HG03469 (cell line): ENCODE data around the gene COPZ1.

Experiments
- ATAC-seq: cut with Tn5 transposase; IDR thresholded peaks from one replicate; pipeline ENCODE4 v1.9.1; 2021; ENCODE audit warnings: mild to moderate bottlenecking, moderate library complexity, moderate number of reproducible peaks; ENCODE audit not compliant: unreplicated experiment

The COPZ1 gene

GRCh38 chr12:54357506-54358190, 32.7 kb downstream of the COPZ1 start:
- no peak for ATAC-seq

- ATAC-seq: no peak
These were observed 33.4 kb downstream of the COPZ1 start for GRCh38 chr12:54358191-54358944.

- peak; percentile 93 for ATAC-seq
These were observed 34.2 kb downstream of the COPZ1 start for GRCh38 chr12:54358945-54359761.

GRCh38 chr12:54359762-54360351, 34.9 kb downstream of the COPZ1 start:
- ATAC-seq: no peak

GRCh38 chr12:54360717-54361456, 36.0 kb downstream of the COPZ1 start:
- ATAC-seq: no peak

GRCh38 chr12:54363047-54363446, 38.1 kb downstream of the COPZ1 start:
- no peak for ATAC-seq

- ATAC-seq: no peak
These were observed 38.7 kb downstream of the COPZ1 start for GRCh38 chr12:54363618-54364017.

GRCh38 chr12:54364413-54364812, 39.5 kb downstream of the COPZ1 start, which contains the start of gene GPR84:
Gene GPR84 (minus strand): TSS chr12:54364486. CDS start chr12:54363851, 635 bp downstream.
- no peak for ATAC-seq

GRCh38 chr12:54368025-54368708, 43.2 kb downstream of the COPZ1 start:
- no peak for ATAC-seq

- ATAC-seq: peak; percentile 53
These were observed 44.0 kb downstream of the COPZ1 start for GRCh38 chr12:54368709-54369596.

GRCh38 chr12:54369597-54370131, 44.7 kb downstream of the COPZ1 start:
- ATAC-seq: no peak

- ATAC-seq: no peak
These were observed 45.3 kb downstream of the COPZ1 start for GRCh38 chr12:54370171-54370730.

GRCh38 chr12:54371328-54372112, 46.6 kb downstream of the COPZ1 start:
- no peak for ATAC-seq

GRCh38 chr12:54372113-54372806, 47.3 kb downstream of the COPZ1 start:
- ATAC-seq: no peak

- ATAC-seq: no peak
These were observed 49.0 kb downstream of the COPZ1 start for GRCh38 chr12:54373649-54374561.
